ENCODE measurements around the gene EXOC3. TPM values are rescaled to one million over a fixed set of nuclear protein-coding genes. Genes with fewer than 3 reads are reported as not detected.

EXOC3 gene
- total RNA-seq, 2 experiments from 2014 or later: 31.0 to 58.2 TPM

GRCh38 chr5:399296-400281 lies 43.4 kb upstream of the EXOC3 start:
- H3K4me3 ChIP-seq (ENCODE audit: low read depth, low read length, poor library complexity, severe bottlenecking): no peak overlapping the region
- CTCF ChIA-PET (ENCODE audit: unreplicated experiment): no interaction called here

GRCh38 chr5:400282-401145 lies 42.5 kb upstream of the EXOC3 start:
- Histone ChIP-seq H3K4me3 (ENCODE audit: low read depth, low read length, poor library complexity, severe bottlenecking) (no peak overlapping the region), H3K79me2 (ENCODE audit: insufficient read depth, low read depth, low read length) (no peaks in the 10 kb centered on the region), H4K20me1 (ENCODE audit: insufficient read depth, low read length) (no peaks in the 10 kb centered on the region), H3K9me3 (ENCODE audit: low read length) (no peaks in the 10 kb centered on the region), H2AFZ (ENCODE audit: low read length) (no peak overlapping the region), H3K36me3 (ENCODE audit: insufficient read depth, low read length) (no peaks in the 10 kb centered on the region), H3K27ac (ENCODE audit: low read depth, low read length, poor library complexity, severe bottlenecking) (no peak overlapping the region), H3K9me2 (ENCODE audit: insufficient read depth, low read length) (no peaks in the 10 kb centered on the region), H3K4me2 (ENCODE audit: low read length) (no peak overlapping the region; the same call in 1 of the 2 replicates), H3K4me1 (ENCODE audit: insufficient read depth, low read length, poor library complexity, severe bottlenecking) (no peaks in the 10 kb centered on the region)
- POLR2A ChIA-PET: no interaction called here
- TF ChIP-seq CTCF (conservative IDR thresholded peaks at IDR 0.05; ENCODE audit: low read length): no peak
- TF ChIP-seq EZH2phosphoT487 (IDR thresholded peaks at IDR 0.05; ENCODE audit: borderline replicate concordance, low read depth, low read length): no peak
- no peak for DNase-seq (ENCODE audit: low spot score)
- CTCF ChIA-PET (ENCODE audit: unreplicated experiment): no interaction called here
- intact Hi-C loops (cut with micrococcal nuclease; ENCODE audit: unreplicated experiment): no loop called here
- no TSS peak for BruUV-seq (replicated peaks)

More at GRCh38 chr5:399296-400281, 43.4 kb upstream of the EXOC3 start:
- no peaks in the 10 kb centered on the region for H3K9me3 ChIP-seq (ENCODE audit: low read length)
- no peaks in the 10 kb centered on the region for H3K4me1 ChIP-seq (ENCODE audit: insufficient read depth, low read length, poor library complexity, severe bottlenecking)
- no peaks in the 10 kb centered on the region for H4K20me1 ChIP-seq (ENCODE audit: insufficient read depth, low read length)
- intact Hi-C loops (cut with micrococcal nuclease; ENCODE audit: unreplicated experiment): no loop called here
- H3K79me2 ChIP-seq (ENCODE audit: insufficient read depth, low read depth, low read length): no peaks in the 10 kb centered on the region
- POLR2A ChIA-PET: no interaction called here
- H3K9me2 ChIP-seq (ENCODE audit: insufficient read depth, low read length): no peaks in the 10 kb centered on the region
- no peak overlapping the region for H2AFZ ChIP-seq (ENCODE audit: low read length)
- no peaks in the 10 kb centered on the region for H3K36me3 ChIP-seq (ENCODE audit: insufficient read depth, low read length)
- BruUV-seq (replicated peaks): no TSS peak
- no peak overlapping the region for H3K27ac ChIP-seq (ENCODE audit: low read depth, low read length, poor library complexity, severe bottlenecking)
- H3K4me2 ChIP-seq (ENCODE audit: low read length): peak overlapping the region; percentile 3; the same call in 1 of the 2 replicates
- TF ChIP-seq EZH2phosphoT487 (IDR thresholded peaks at IDR 0.05; ENCODE audit: borderline replicate concordance, low read depth, low read length) (no peak), CTCF (conservative IDR thresholded peaks at IDR 0.05; ENCODE audit: low read length) (no peak)
- DNase-seq (ENCODE audit: low spot score): no peak

Data from OCI-LY7 (cell line).